GM19397 (cell line): ENCODE results near the gene S100A9.

ENCODE experiments used
- ATAC-seq: cut with Tn5 transposase; IDR thresholded peaks from one replicate; pipeline ENCODE4 v1.9.1; 2021; ENCODE audit warnings: mild to moderate bottlenecking, moderate library complexity; ENCODE audit not compliant: unreplicated experiment

S100A9 gene

GRCh38 chr1:153387785-153388184, 30.1 kb downstream of the S100A9 start:
- no peak for ATAC-seq

- ATAC-seq, result no peak
Measured at GRCh38 chr1:153389401-153389800, 31.7 kb downstream of the S100A9 start.

GRCh38 chr1:153389973-153390879, 32.6 kb downstream of the S100A9 start:
- no peak for ATAC-seq

- no peak for ATAC-seq
Measured at GRCh38 chr1:153390938-153391710, 33.5 kb downstream of the S100A9 start, which contains the start of gene S100A8. S100A8 (minus strand) TSS chr1:153391073; CDS start chr1:153390535, 538 bp downstream.

- ATAC-seq, result no peak
Measured at GRCh38 chr1:153392258-153392657, 34.6 kb downstream of the S100A9 start.

GRCh38 chr1:153392822-153393221, 35.2 kb downstream of the S100A9 start:
- ATAC-seq, result no peak

- no peak for ATAC-seq
Measured at GRCh38 chr1:153393926-153394325, 36.3 kb downstream of the S100A9 start.

GRCh38 chr1:153394391-153394790, 36.7 kb downstream of the S100A9 start:
- no peak for ATAC-seq

GRCh38 chr1:153395136-153395685, 37.6 kb downstream of the S100A9 start:
- ATAC-seq, result no peak

- no peak for ATAC-seq
Measured at GRCh38 chr1:153395776-153396175, 38.1 kb downstream of the S100A9 start.

GRCh38 chr1:153396461-153396860, 38.8 kb downstream of the S100A9 start:
- no peak for ATAC-seq

GRCh38 chr1:153397051-153397923, 39.6 kb downstream of the S100A9 start:
- no peak for ATAC-seq

- ATAC-seq, result no peak
Measured at GRCh38 chr1:153397924-153398651, 40.4 kb downstream of the S100A9 start.

GRCh38 chr1:153399401-153400055, 41.9 kb downstream of the S100A9 start:
- ATAC-seq, result no peak

- ATAC-seq, result no peak
Measured at GRCh38 chr1:153400244-153400643, 42.6 kb downstream of the S100A9 start.

- ATAC-seq, result no peak
Measured at GRCh38 chr1:153401461-153401860, 43.8 kb downstream of the S100A9 start.

GRCh38 chr1:153402226-153402625, 44.6 kb downstream of the S100A9 start:
- no peak for ATAC-seq

GRCh38 chr1:153403421-153404085, 45.9 kb downstream of the S100A9 start:
- ATAC-seq, result no peak
